HG02884 (cell line): Measurements from ENCODE around the gene DNASE2B.

ENCODE experiments used
- ATAC-seq: cut with Tn5 transposase; IDR thresholded peaks from one replicate; pipeline ENCODE4 v1.9.1; 2021; ENCODE audit warnings: mild to moderate bottlenecking, moderate library complexity; ENCODE audit not compliant: unreplicated experiment

The DNASE2B gene, protein sequence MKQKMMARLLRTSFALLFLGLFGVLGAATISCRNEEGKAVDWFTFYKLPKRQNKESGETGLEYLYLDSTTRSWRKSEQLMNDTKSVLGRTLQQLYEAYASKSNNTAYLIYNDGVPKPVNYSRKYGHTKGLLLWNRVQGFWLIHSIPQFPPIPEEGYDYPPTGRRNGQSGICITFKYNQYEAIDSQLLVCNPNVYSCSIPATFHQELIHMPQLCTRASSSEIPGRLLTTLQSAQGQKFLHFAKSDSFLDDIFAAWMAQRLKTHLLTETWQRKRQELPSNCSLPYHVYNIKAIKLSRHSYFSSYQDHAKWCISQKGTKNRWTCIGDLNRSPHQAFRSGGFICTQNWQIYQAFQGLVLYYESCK

DNA sequence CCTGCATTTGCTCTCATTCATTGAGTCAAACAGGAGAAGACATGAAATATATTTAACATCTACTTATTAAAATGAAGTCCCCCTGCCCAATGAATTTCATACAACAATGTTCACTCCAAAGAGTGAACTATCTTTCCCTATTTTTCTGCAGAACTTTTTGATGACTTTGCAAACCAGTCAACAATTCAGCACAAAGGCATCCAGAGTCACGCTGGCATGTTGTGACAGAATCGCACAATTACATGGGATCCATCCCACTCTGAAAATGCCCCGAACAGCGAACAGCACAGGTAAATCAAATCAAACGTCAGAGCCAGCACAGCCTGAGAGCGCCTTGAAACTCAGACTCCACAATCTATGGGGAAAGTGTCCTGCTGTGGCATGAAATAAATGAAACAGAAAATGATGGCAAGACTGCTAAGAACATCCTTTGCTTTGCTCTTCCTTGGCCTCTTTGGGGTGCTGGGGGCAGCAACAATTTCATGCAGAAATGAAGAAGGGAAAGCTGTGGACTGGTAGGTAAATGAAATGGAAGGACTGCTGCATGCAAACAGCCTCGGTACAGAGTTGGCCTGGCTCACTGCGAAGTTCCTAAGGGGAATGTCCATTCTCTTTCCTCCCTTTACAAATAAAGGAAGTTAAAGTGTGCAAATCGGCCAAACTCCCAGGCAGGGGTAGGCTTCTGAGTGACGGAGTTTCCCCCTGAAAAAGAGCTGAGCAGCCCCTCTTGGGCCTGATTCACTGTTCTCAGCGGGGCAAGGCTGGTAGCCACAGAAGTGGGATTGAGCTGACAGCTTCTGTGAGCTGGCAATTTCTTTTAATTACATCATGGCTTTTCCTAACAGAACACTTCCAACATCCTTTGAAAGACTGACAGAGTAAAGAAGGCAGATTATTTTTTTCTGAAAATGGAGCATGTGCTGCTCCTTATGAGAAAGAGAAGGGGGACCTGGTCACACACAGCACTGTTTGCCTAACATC lies at the start of gene DNASE2B:
TSS of gene DNASE2B (plus strand) at position 310 of the 981 bp plus-strand sequence. CDS start at position 391, 81 bp downstream.
- ATAC-seq, result no peak

DNA sequence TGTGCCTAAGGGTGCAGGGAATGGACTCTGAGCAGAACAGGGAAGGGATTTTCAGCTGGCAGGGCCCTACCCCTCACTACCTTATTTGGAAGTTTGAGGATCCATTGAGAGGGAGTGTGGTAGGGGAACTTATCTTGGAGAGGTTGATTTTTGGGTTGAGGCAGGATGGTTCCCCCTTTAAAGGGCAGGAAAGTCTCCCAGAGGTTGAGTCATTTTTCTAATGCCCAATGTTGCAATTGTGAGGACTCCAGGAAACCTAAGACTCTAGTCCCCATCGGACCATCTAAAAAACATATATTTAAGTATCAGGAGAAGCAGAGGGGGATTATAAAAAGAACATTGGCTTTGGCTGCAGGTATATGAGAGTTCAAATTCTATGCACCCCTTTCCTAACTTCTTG lies 49.5 kb upstream of the DNASE2B start:
- no peak for ATAC-seq

DNA sequence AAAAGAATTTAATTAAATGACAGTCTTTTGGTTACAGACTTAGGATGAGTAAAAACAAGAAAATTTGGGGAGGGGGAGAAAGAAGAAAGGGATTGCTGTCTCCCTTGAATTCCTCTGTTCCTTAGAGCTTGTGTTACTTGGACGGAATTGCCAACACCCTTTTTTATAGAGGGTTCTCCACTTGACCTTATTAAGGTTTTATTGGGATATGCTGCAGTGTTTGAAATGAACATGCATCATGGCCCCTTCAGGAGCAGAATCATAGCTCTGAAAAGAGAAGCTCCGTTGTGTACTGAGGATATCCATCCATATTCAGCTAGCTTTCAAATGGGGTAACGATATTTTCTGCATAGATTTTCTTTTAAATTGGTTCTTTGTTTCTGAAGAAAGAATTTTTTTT lies 48.2 kb upstream of the DNASE2B start:
- no peak for ATAC-seq

DNA sequence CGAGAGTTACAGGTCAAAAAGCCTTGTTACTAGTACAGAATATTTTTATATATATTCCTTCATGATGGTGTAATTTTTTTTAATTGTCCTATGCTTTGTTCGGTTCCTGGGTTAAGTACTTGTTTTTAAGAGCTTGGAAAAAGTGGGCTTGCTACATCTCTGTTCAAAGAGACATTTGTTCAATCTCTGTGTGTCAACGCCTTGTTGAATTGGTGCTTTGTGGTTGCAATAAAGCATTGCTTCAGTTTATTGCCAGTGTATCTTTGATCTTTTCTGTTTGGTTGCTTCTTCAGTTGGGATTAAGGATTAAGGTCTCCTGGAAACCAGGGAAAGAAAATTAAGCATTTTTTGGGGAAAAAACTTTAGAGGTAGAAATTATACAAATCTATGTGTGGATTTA lies 47.7 kb upstream of the DNASE2B start:
- ATAC-seq, result no peak

DNA sequence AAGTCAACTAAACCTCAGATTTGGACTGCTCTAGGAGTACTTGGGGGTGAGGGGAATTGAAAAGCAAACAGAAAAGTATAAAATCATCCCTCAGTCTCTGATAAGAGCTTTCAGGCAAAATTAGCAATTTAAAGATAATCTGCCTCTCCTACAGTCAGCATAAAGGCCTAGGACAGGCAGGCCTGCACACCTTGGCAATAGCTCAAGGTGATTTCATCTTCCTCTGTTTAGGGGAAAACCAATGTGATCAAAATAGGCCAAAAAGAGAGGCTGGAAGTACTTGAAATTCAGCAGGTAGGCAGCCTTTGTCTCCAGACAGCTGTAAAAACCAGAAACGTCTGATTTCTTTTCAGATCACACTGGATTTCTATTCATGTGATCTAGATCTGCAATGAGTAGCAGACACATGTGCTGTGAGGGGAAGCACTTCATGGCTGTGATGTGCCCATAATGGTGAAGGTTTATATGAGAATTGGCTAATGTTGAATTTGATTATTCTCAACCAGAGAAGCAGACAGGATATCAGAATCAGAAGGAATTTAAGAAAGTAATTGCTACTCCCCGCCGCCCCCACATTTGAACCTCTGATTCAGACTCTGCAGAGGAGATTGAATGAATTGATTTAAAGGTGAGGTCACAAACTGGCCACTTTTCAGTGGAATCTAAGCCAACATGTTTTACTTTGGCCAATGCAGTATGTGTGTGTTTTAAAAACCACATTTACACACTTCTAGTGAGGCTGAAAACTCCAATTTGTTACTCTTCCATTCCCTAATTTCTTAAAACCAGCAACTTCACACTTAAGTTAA lies 45.8 kb upstream of the DNASE2B start:
- ATAC-seq, result no peak

DNA sequence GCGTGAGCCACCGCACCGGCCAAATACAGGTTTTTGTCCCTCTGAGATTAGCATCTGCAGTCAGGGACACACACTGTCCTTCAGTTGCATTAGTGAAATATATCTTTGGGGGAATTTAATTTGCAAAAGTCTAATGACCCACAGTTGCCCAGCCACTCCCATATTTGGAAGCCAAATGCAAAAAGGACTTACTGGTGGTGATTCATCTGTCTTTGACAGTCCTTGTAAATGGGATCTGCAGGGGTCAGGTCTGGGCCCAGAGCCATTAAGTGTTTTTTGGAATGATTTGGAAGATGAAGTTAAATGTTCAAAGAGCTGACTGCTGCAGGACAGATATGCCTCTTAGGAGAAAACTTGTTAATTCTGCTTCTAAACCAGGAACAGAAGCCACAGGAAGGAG lies 44.6 kb upstream of the DNASE2B start:
- ATAC-seq, result no peak

DNA sequence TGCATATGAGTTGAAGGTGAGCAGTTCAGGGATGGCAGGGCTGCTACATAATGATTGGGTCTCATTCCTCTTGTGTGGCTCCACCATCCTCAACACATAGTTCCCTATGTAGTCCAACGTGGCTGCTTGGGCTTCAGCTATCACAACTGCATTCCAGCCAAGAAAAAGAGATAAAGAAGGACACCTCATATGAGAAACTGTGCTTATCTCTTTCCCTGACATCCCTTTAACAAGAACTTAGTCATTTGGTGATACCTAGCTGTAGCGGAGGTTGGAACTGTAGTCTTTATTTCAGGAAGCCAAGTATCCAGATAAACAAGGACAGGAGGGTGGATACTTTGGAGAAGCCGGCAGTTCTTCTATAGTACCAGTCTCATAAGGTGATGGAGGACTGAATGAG lies 42.7 kb upstream of the DNASE2B start:
- no peak for ATAC-seq

DNA sequence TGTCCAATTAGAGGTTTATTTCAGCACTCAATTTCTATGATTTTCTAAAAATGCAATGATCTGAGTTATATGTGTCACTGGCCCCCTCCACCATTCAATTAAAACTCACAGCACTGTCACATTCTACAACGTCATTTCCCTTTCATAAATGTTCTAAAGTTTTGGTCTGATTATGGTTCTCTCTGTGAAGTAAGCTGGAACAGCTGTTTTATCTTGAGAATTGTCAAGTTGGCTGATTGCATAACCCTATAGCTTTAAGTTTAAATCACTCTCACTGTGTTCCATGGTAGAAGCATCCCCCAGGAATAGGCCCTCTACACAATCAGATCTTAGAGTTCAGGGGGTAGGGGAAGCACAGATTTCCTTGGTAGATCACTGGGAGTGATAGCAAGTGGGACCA lies 41.4 kb upstream of the DNASE2B start:
- ATAC-seq, result no peak

DNA sequence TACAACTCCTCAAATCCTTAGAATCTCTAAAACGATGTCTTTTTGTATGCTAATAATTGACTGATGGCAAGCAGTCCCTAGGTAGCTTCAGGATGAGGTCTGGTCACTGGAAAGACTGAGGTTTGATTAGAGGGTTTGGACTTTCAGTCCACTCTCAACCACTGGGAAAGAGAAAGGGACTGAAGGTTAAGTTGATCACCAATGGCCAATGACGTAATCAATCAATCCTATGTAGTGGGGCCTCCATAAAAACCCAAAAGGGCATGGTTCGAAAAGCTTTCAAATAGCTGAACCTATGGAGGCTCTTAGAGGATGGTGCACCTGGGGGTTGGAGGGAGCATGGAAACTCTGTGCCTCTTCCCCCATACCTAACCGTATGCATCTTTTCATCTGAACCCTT lies 39.6 kb upstream of the DNASE2B start:
- no peak for ATAC-seq

DNA sequence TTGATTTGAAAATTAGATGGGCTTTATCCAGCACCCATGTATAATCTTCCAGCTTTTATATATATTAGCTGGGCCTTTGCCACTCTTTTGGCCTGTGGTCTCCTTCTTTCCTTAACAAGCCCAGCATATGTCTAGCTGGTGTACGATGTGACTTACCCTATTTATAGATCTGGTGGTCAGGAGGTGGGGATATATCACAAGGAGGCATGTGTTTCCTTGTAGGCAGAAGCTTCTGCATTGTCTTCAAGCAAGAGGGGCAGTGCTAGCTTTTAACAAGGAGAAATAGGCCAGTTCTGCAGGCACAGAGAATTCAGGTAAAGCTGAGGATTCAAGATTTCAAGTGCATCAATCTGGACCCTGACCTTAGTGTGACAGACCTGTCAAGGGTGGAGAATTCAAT lies 38.0 kb upstream of the DNASE2B start:
- no peak for ATAC-seq

DNA sequence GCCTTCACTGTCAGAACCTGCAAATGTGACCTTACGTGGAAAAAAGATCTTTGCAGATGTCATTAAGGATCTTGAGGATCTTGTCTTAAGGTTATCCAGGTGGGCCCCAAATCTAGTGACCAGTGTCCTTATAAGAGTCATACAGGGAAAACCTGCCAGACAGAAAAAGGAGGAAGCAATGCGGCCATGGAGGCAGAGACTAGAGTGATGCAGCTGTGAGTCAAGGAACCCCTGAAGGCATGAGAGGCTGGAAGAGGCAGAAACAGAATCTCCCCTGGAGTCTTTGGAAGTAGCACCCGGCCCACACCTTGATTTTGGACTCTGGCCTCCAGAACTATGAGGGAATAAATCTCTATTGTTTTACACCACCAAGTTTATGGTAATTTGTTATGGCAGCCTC lies 36.5 kb upstream of the DNASE2B start:
- no peak for ATAC-seq

DNA sequence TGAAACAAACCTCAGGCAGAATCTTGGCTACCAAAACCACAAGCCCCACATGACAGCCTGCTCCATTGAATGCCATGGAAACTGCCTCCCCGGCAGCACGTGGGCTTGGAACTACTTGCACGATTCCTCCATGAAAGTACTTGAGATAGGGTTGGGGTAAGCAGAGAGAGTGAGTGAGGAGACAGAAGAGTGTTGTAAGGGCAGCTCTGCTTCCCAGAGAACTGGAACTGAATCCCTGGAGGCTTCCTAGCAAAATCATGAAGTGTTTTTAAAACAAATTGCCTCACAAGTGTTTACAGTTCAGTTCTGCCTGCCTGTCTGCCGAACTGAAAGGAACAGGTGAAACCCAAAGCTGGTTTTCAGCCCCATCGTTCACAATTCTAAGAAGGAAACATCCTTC lies 35.3 kb upstream of the DNASE2B start:
- ATAC-seq, result no peak

DNA sequence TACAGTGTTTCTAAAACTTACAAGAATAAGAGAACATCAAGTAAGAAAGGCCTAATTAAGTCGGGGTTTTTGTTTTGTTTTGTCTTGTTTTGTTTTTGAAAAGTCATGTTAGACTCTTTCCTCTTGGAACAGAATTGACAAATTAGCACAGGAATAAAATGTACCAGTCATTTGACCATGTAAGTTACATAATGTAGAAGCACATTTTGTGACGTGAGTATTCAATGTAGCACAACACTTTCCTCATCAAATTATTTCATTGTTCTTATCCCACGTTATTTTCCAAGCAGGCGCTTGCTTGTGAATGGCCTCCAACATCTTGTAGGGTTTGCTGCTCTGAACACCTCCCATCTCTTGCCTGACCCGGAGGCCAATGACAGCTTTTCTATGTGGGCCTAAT lies 34.7 kb upstream of the DNASE2B start:
- no peak for ATAC-seq

DNA sequence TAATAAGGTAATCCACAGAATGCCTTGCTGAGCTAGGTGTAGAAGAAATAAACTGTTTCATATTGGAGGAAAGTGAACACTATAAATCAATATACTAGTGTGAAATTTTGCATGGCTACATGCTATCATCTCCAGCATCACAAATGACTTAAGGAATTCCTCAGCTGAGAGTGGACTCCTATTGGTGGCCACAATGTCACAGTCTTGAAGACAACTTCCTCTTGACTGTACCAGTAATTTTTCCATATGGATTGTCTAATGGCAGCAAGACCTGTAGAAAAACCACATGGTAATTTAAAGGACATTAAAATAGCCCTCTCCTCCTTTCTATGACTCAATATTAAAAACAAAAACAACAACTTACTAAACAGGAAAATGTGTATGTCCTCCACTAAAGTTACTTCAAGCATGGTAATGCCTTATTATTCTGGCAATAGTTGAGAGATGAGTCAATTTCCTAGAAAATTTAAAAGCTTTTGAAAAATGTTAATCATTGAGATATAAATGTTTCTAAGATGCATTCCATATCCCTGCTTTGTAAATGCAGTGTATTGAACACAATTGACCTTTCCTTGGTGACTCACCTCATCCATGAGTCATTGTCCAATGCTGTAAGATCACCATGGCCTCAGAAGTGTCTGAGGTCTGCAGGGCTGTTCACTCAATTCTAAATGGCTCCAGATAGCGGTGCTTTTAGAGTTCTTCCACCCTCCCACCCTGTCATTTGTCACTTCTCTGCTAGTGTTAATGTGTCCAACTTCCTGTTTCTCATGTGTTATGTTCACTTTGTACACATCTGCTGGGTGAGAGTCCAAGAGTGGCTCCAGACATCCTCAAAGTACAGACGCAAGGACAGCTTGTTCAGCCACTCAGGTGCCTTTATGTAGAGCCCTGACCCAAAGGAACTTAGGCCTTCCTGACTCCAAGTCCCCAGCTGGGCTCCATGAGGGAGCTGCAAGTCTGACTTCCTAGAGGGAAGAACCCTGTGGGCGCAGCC lies 32.8 kb upstream of the DNASE2B start:
- ATAC-seq, result no peak

DNA sequence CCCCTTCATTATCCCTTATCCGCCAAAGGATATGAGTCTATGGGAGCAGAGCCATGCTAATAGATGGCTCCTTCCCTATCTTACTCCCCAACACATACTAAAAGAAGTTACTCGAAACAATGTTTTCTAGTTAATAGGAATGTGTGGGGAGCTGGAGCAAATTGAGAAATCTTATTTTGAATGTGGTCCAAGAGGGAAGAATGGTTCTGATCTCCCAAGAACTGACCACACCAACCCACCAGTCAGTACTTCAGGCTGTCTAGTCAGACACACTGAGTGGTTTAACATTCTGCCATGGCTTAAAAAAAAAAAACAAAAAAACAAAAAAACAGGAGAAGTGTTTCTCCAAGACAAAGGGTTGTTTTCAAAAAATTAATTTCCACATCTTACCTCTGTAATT lies 31.5 kb upstream of the DNASE2B start:
- no peak for ATAC-seq

DNA sequence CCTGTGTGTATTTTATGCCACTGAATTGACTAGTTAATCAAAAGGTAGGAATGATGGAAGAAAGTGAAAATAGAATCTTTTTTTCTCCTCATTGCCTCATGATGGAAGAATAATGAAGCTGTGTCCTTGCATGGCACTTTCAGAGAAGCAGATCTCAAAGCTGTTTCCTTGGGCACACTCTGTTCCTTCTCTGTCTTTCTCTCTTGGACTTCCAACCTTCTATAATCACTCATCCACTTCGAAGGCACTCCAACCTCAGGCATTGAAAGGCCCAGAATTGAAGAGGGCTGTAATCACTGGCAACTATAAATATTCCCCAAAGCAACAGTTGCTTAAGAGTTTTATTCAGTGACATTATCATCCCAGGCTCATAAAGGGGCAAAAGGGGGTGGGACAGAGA lies 31.1 kb upstream of the DNASE2B start:
- ATAC-seq, result no peak

DNA sequence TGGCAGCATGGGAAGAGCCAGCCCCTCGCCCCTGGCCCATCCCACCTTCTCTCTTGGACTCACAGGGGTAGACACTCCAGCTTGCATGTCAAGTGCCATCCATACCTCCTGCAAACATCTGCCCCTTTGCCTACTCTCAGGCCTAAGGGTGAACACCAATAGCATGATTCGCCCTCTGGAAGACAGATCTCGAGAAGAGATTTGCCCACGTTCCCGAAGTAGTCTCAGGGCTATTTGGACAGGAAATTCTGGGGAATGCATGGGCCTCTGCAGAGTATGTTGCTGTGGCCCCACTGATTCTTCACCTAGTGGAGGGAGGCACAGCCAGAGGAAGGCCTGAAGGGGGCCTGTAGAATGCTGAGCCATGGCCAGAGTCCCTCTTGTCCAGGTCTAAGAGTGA lies 29.8 kb upstream of the DNASE2B start:
- no peak for ATAC-seq

DNA sequence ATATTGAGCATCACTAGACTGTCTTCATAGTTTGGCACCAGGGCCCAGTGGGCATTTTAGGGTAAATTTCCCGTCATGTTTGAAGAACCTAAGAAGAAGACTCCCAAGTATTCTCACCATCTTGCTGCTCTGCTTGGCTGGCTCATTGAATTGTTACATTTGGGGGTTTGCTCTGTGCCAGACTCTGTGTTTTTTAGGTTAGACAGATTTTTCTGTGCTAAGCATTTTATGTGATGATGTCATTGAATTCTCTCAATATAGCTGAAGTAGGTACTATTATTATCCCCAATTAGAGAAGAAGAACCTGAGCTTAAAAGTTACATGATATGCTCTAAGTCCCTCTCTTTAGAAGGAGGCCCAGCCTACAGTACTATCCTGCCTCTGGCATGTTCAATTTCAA lies 28.0 kb upstream of the DNASE2B start:
- no peak for ATAC-seq

DNA sequence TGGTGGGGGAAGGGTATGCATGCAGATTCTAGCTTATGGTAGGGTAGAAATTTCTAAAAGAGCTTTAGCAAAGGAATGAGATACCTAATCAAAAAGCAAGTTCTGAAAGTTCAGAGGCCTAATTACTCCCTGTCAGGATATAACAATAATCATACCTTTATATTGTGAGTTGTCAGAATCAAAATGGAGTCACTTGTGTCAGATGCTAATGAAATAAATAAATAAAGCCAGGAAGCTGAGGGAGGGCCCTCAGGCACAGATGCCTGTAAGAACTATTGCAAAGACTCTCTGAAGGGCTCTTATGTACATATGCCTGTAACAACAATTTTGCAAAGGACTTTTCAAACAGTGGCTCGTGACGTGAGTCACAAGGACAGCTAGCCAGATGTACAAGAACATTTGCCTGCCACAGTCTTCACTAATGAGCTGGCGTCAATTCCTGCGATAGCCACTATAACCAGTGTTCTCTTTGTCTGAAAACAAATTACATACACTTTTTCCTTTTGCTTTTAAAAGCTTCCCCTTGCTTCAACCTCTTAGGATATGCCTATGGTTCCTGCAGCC lies 27.4 kb upstream of the DNASE2B start:
- ATAC-seq, result no peak
